Astrocyte of the cerebellum (primary cell): Measurements from ENCODE around the gene AP5S1.

Source experiments
- DNase-seq: peaks from one replicate; pipeline ENCODE4 v3.0.0-alpha.2; 2011; ENCODE audit warnings: low read depth
- H3K4me3 ChIP-seq: 2 replicates; pipeline ENCODE4 v1.5.1; 2011; ENCODE audit warnings: mild to moderate bottlenecking, low read depth, low read length, moderate library complexity
- in situ Hi-C: cut with HindIII; loops from 2 replicates; pipeline ENCODE4 v1.10.0; 2017; ENCODE audit warnings: low sequenced_read_pairs
- TF ChIP-seq, protein P1 (sequence below): IDR thresholded peaks from 2 replicates; pipeline ENCODE4 v1.5.1; 2012; ENCODE audit warnings: low read length, low read depth, moderate library complexity, mild to moderate bottlenecking; ENCODE audit errors: missing control alignments

AP5S1 gene

DNA sequence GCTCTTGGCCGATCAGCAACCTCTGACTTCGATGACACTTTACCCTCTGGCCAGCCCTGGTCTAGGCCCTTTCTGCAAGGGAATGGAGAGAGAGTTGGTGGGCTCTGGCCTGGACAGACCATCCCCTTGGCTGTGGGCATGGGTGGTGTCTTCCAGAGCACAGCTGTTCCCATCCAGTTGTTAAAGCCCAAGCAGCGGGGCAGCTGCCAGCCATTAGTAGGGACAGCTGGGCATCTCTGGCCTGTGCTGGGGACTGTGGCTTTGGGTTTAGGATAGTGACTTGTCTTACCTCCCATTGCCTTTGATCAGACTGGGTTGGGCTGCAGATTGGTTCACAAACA lies 21.5 kb upstream of the AP5S1 start:
- TF ChIP-seq, protein P1, sequence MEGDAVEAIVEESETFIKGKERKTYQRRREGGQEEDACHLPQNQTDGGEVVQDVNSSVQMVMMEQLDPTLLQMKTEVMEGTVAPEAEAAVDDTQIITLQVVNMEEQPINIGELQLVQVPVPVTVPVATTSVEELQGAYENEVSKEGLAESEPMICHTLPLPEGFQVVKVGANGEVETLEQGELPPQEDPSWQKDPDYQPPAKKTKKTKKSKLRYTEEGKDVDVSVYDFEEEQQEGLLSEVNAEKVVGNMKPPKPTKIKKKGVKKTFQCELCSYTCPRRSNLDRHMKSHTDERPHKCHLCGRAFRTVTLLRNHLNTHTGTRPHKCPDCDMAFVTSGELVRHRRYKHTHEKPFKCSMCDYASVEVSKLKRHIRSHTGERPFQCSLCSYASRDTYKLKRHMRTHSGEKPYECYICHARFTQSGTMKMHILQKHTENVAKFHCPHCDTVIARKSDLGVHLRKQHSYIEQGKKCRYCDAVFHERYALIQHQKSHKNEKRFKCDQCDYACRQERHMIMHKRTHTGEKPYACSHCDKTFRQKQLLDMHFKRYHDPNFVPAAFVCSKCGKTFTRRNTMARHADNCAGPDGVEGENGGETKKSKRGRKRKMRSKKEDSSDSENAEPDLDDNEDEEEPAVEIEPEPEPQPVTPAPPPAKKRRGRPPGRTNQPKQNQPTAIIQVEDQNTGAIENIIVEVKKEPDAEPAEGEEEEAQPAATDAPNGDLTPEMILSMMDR = no peak
- no peak for DNase-seq
- in situ Hi-C loops = no loop called here
- no peak overlapping the region for H3K4me3 ChIP-seq

DNA sequence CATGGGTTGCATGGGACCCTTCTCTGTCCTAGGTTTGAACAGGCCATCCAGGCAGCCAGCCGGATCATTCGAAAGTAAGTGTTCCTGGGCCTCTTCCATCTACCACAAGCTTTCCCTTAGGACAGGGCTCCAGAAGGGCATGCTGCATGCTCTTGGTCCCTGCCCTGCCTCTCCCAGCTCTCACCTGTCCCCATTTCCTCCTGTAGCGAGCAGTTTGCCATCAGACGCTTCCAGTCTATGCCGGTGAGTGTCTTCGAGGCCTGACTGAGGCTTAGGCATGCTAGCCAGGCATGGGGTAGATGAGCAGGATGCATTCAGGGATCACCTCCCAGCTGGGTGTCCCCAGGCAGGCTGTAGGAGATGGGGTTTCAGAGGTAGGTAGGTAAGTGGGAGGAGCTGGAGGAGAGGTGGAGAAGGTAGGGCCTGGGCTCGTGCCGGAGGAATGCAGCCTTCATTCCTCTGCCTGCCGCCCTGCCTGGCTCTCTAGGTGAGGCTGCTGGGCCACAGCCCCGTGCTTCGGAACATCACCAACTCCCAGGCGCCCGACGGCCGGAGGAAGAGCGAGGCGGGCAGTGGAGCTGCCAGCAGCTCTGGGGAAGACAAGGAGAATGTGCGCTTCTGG lies 20.0 kb upstream of the AP5S1 start:
- in situ Hi-C loops = no loop called here
- TF ChIP-seq, protein P1 = no peak
- no peak for DNase-seq
- H3K4me3 ChIP-seq = no peak overlapping the region

DNA sequence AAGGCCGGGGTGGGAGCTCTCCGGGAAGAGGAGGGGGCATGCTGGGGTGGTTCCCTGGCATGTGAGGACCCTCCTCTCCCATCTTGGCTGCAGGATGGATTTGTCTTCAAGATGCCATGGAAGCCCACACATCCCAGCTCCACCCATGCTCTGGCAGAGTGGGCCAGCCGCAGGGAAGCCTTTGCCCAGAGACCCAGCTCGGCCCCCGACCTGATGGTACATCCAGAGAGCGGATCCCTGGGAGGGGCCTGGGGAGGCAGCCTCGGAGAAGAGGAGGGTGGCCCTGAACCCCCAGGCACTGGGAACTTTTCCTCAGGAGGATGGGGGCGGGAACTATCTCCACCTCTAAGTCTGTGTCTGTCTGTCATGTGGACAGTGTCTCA lies 19.5 kb upstream of the AP5S1 start:
- DNase-seq = no peak
- TF ChIP-seq, protein P1 = no peak
- in situ Hi-C loops = no loop called here
- H3K4me3 ChIP-seq = no peak overlapping the region

DNA sequence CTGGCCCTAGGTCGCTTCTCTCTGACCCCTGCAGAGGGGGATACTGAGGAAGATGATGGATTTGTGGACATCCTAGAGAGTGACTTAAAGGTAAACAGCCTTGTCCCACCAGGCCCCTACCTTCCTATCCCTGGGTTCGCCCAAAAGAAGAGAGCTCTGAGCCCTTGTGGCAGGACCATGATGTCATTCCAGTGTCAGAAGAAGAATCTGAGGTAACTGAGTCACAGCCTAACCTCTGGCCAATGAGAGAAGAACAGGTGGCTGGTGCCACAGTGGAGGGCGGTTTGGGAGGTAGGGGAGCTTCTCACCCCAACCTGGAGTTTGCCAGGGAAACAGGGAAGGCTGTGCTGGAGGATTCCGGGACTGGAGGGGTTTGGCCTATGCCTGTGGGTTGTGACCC lies 19.0 kb upstream of the AP5S1 start:
- in situ Hi-C loops = no loop called here
- DNase-seq = no peak
- H3K4me3 ChIP-seq = no peak overlapping the region
- TF ChIP-seq, protein P1 = no peak

DNA sequence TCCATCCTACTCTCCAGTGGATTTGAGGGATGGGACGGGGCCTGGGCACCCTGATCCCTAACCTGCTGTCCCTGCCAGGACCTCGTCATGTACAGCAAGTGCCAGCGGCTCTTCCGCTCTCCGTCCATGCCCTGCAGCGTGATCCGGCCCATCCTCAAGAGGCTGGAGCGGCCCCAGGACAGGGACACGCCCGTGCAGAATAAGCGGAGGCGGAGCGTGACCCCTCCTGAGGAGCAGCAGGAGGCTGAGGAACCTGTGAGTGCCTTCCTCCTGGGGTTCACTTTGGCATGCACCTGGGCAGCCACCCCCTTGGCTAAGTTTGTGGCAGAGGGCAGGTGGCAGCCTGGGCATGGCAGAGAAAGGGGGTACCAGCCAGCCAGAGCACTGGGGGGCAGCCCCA lies 18.5 kb upstream of the AP5S1 start:
- no peak for DNase-seq
- TF ChIP-seq, protein P1 = no peak
- H3K4me3 ChIP-seq = no peak overlapping the region
- in situ Hi-C loops = no loop called here

DNA sequence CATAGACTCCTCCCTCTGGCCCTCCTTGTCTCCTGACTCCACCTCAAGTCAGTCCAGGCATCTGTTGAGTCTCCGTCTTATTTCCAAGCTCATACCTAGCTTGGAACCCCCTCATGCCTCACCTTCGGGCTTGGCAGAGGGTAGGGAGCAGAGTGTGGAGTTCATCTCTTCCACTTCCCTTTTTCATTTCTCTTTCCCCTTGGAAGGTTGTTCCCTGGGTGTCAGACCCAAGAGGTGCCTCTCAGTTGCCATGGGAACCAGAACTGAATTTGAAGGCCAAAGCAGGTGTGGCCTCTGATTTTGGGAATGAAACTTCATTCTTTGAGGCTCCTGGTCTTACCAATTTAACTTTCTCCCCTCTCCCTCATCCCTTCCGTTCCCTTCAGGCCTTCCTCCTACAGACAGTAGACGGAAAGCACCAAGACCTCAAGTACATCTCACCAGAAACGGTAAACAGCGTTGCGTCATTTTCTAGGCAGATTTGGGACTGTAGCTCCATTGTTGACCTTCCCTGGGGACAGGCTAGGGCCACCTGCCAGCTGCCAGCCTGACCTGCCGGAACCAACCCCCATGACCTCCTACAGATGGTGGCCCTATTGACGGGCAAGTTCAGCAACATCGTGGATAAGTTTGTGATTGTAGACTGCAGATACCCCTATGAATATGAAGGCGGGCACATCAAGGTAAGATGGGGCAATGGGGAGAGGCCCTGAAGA lies 17.7 kb upstream of the AP5S1 start:
- TF ChIP-seq, protein P1 = no peak
- no peak for DNase-seq
- H3K4me3 ChIP-seq = no peak overlapping the region
- in situ Hi-C loops = no loop called here
